ENCODE data around the gene CASQ1.

Gene CASQ1

DNA sequence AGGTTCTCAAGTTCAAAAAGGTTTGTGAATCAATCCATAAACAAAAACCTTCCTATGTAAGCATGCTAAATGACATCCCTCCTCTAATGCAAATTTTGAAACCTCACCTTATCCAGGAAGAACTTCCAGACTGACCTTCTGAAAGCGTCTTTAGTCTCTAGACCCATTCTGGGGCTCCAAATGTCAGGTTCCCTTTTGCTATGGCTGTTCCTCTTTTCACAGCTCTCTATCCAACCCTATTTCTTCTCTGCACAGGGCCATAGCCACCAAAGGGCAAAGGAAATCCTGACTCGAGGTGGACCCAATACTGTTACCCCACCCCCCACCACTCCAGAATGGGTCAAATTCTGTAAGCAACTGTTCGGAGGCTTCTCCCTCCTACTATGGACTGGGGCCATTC is 35.6 kb upstream of the CASQ1 start:
- H3K36me3 ChIP-seq (replicated peaks; ENCODE audit: low read depth, low read length): no peaks in the 10 kb centered on the region
- no peak overlapping the region for H3K27ac ChIP-seq (ENCODE audit: low read length)
- peaks cover 2% of the 10 kb centered on the region; the same call in 1 of the 2 replicates for H3K27me3 ChIP-seq (ENCODE audit: low read depth, low read length)
- H3K9me3 ChIP-seq (ENCODE audit: insufficient read depth, low read length): no peaks in the 10 kb centered on the region
- H3K79me2 ChIP-seq (ENCODE audit: low read length): no peaks in the 10 kb centered on the region
- H4K20me1 ChIP-seq (ENCODE audit: insufficient read depth, low read length): no peaks in the 10 kb centered on the region
- H2AFZ ChIP-seq (ENCODE audit: low read depth, low read length): no peak overlapping the region
- peaks cover 7% of the 10 kb centered on the region for H3K4me1 ChIP-seq (ENCODE audit: low read length)
- no peak overlapping the region for H3K4me3 ChIP-seq (ENCODE audit: low read length)
- H3K9ac ChIP-seq (ENCODE audit: low read length): no peak overlapping the region
- H3K4me2 ChIP-seq (ENCODE audit: low read length): no peak overlapping the region
- TF ChIP-seq EZH2phosphoT487 (IDR thresholded peaks at IDR 0.05; ENCODE audit: low read depth): no peak
- TF ChIP-seq, protein P1, sequence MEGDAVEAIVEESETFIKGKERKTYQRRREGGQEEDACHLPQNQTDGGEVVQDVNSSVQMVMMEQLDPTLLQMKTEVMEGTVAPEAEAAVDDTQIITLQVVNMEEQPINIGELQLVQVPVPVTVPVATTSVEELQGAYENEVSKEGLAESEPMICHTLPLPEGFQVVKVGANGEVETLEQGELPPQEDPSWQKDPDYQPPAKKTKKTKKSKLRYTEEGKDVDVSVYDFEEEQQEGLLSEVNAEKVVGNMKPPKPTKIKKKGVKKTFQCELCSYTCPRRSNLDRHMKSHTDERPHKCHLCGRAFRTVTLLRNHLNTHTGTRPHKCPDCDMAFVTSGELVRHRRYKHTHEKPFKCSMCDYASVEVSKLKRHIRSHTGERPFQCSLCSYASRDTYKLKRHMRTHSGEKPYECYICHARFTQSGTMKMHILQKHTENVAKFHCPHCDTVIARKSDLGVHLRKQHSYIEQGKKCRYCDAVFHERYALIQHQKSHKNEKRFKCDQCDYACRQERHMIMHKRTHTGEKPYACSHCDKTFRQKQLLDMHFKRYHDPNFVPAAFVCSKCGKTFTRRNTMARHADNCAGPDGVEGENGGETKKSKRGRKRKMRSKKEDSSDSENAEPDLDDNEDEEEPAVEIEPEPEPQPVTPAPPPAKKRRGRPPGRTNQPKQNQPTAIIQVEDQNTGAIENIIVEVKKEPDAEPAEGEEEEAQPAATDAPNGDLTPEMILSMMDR (IDR thresholded peaks at IDR 0.05; ENCODE audit: low read depth, low read length): no peak

DNA sequence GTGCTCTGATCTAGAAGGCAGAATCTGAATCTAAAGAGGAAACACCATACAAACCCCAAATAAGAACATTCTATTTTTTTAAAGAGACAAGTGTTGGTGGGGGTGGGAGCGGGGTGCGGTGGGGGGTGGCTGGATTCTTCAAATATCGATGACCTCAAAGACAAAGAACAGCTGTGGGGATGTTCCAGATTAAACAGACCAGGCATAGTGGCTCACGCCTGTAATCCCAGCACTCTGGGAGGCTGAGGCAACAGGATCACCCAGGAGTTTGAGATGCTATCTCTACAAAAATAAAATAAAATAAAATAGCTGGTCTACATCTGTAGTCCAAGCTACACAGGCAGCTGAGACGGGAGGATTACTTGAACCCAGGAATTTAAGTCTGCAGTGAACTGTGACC is 34.0 kb upstream of the CASQ1 start:
- Histone ChIP-seq H3K9ac (ENCODE audit: low read length) (no peak overlapping the region), H3K79me2 (ENCODE audit: low read length) (no peaks in the 10 kb centered on the region), H2AFZ (ENCODE audit: low read depth, low read length) (no peak overlapping the region), H3K4me2 (ENCODE audit: low read length) (no peak overlapping the region), H3K27me3 (ENCODE audit: low read depth, low read length) (peaks cover 2% of the 10 kb centered on the region; the same call in 1 of the 2 replicates), H4K20me1 (ENCODE audit: insufficient read depth, low read length) (no peaks in the 10 kb centered on the region), H3K4me1 (ENCODE audit: low read length) (peaks cover 9% of the 10 kb centered on the region), H3K4me3 (ENCODE audit: low read length) (no peak overlapping the region), H3K27ac (ENCODE audit: low read length) (no peak overlapping the region), H3K9me3 (ENCODE audit: insufficient read depth, low read length) (no peaks in the 10 kb centered on the region), H3K36me3 (replicated peaks; ENCODE audit: low read depth, low read length) (no peaks in the 10 kb centered on the region)
- no peak for TF ChIP-seq EZH2phosphoT487 (IDR thresholded peaks at IDR 0.05; ENCODE audit: low read depth)
- TF ChIP-seq, protein P1 (IDR thresholded peaks at IDR 0.05; ENCODE audit: low read depth, low read length): no peak

DNA sequence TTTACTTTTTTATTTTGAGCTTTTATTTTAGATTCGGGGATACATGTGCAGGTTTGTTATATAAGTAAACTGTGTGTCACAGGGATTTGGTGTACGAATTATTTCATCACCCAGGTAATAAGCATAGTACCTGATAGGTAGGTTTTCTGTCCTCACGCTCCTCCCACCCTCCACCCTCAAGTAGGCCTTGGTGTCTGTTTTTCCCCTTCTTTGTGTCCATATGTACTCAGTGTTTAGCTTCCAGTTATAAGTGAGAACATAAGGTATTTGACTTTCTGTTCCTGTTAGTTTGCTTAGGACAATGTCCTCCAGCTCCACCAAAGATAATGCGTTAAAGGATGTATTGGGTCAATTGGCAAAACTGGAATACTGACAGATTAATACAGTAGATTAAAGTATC is 33.2 kb upstream of the CASQ1 start:
- Histone ChIP-seq H3K79me2 (ENCODE audit: low read length) (no peaks in the 10 kb centered on the region), H3K27ac (ENCODE audit: low read length) (no peak overlapping the region), H3K9ac (ENCODE audit: low read length) (no peak overlapping the region), H3K4me2 (ENCODE audit: low read length) (no peak overlapping the region), H3K4me1 (ENCODE audit: low read length) (peaks cover 12% of the 10 kb centered on the region), H2AFZ (ENCODE audit: low read depth, low read length) (no peak overlapping the region), H4K20me1 (ENCODE audit: insufficient read depth, low read length) (no peaks in the 10 kb centered on the region), H3K36me3 (replicated peaks; ENCODE audit: low read depth, low read length) (no peaks in the 10 kb centered on the region), H3K4me3 (ENCODE audit: low read length) (no peak overlapping the region), H3K27me3 (ENCODE audit: low read depth, low read length) (peaks cover 2% of the 10 kb centered on the region; the same call in 1 of the 2 replicates), H3K9me3 (ENCODE audit: insufficient read depth, low read length) (no peaks in the 10 kb centered on the region)
- TF ChIP-seq EZH2phosphoT487 (IDR thresholded peaks at IDR 0.05; ENCODE audit: low read depth): no peak
- TF ChIP-seq, protein P1 (IDR thresholded peaks at IDR 0.05; ENCODE audit: low read depth, low read length): no peak

DNA sequence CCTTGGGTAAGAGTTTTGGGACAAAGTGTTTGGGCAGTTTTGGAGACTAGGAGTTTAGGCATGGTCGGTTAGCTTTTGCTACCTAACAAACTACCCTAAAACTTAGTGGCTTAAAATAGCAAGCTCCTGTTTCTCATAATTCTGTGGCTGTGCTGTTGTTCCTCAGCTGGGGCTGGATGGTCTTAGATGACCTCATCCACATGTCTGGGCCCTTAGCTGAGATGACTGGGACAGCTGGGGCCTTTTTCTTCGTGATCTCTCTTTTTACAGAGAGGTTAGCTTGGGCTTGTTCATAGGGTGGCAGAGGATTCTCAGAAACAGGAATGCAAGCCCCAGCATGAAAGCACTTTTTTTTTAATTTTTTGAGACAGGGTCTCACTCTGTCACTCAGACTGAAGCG is 32.3 kb upstream of the CASQ1 start:
- Histone ChIP-seq H3K27me3 (ENCODE audit: low read depth, low read length) (peaks cover 2% of the 10 kb centered on the region; the same call in 1 of the 2 replicates), H4K20me1 (ENCODE audit: insufficient read depth, low read length) (no peaks in the 10 kb centered on the region)
- TF ChIP-seq, protein P1 (IDR thresholded peaks at IDR 0.05; ENCODE audit: low read depth, low read length): no peak
- no peak for TF ChIP-seq EZH2phosphoT487 (IDR thresholded peaks at IDR 0.05; ENCODE audit: low read depth)

More for the DNA sequence above, 32.3 kb upstream of the CASQ1 start:
- Histone ChIP-seq H3K9me3 (ENCODE audit: insufficient read depth, low read length) (no peaks in the 10 kb centered on the region), H3K4me1 (ENCODE audit: low read length) (peaks cover 17% of the 10 kb centered on the region), H3K4me3 (ENCODE audit: low read length) (no peak overlapping the region), H3K79me2 (ENCODE audit: low read length) (no peaks in the 10 kb centered on the region), H3K9ac (ENCODE audit: low read length) (no peak overlapping the region), H3K36me3 (replicated peaks; ENCODE audit: low read depth, low read length) (no peaks in the 10 kb centered on the region), H3K27ac (ENCODE audit: low read length) (no peak overlapping the region), H2AFZ (ENCODE audit: low read depth, low read length) (no peak overlapping the region), H3K4me2 (ENCODE audit: low read length) (no peak overlapping the region)
